ENCODE measurements around the gene PDPN.

The PDPN gene

GRCh38 chr1:13663969-13664368 is 80.3 kb downstream of the PDPN start:
- DNase-seq (ENCODE audit: low read depth), result no peak
- H3K4me3 ChIP-seq (ENCODE audit: low read depth, low read length), result no peak overlapping the region

- no peak overlapping the region for H3K4me3 ChIP-seq (ENCODE audit: low read depth, low read length)
- DNase-seq (ENCODE audit: low read depth), result no peak
Measured at GRCh38 chr1:13664451-13664850, 80.8 kb downstream of the PDPN start.

- H3K4me3 ChIP-seq (ENCODE audit: low read depth, low read length), result no peak overlapping the region
- DNase-seq (ENCODE audit: low read depth), result no peak
Measured at GRCh38 chr1:13666317-13666716, 82.7 kb downstream of the PDPN start.

All from skeletal muscle cell (primary cell).